CD4-positive, alpha-beta T cell treated with Interleukin-21 for 1 hour (primary cell): ENCODE measurements around the gene SMIM10L1.

Experiments
- DNase-seq: peaks from one replicate; pipeline ENCODE4 v3.0.0-alpha.2; 2020

The SMIM10L1 gene

GRCh38 chr12:11202811-11203210, 31.8 kb downstream of the SMIM10L1 start:
- DNase-seq, result no peak

- DNase-seq, result no peak
Observed at GRCh38 chr12:11204173-11204572, 33.2 kb downstream of the SMIM10L1 start.

DNA sequence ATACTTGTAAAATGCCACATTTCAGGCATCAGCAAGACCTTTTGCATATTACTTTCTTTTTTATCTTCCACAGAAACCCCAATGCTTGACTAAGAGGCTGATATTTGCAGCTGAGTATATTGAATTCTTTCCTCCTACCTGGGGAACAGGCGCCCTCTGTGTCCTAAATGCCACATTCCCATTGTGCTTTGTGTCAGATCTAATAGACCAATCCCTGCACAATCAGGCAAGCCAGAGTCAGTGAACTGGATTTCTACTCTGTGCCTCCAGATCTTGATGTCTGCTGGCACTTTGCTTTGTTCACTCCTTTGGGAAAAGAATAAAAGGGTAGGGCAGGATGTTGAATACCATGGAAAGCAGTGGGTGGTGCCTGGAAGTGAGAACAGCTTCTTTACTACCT, 38.1 kb downstream of the SMIM10L1 start:
- DNase-seq, result no peak
